HG03095 (cell line): Measurements from ENCODE around the gene SMARCC1.
A peak's percentile ranks its signal among the peaks of the same experiment; 100 is the strongest.
"Not testable (repeated sequence)": the region's sequence is repeated elsewhere in the genome, so short reads cannot be mapped to it uniquely, and the experiment has no call there.

Experiments used
- ATAC-seq: cut with Tn5 transposase; IDR thresholded peaks from one replicate; pipeline ENCODE4 v1.9.1; 2021; ENCODE audit warnings: moderate library complexity; ENCODE audit not compliant: unreplicated experiment

The SMARCC1 gene

GRCh38 chr3:47781685-47782445 lies at the start of gene SMARCC1:
Gene SMARCC1, minus strand, starts transcription at chr3:47781893. Its CDS starts 96 bp downstream, at chr3:47781797.
- peak; percentile 71 for ATAC-seq

DNA sequence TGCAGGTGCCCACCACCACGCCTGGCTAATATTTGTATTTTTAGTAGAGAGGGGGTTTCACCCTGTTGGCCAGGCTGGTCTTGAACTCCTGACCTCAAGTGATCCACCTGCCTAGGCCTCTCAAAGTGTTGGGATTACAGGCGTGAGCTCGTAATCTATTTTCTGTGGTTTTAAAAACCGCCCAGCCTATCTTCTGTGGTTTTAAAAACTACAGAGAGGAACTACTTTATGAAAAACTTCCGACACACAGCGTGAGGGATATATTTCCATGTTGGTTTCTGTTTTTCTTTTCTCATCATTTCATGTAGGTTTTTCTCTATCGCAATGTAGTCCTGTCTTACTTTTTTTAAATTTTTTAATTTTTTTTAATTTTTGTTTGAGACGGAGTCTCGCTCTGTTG lies 47.8 kb upstream of the SMARCC1 start:
- not testable (repeated sequence) for ATAC-seq

DNA sequence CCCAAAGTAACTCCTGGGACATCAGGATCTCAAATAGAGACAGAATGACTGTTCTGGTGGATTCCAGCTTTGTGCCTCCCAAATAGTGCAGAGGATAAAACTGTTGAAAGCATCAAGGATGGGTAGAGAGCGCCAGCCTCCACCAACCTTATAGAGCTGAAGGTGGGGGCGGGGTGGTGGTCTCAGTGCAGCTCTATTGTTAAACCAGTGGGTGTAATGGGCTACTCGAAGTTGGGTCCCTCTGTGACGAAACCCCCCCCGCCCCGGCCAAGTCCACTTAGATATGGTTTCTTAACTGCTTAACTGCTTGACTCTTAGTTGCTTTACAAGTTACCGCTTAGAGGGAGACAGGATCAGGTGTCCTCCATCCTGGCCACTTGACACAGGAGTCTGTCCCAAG lies 43.9 kb upstream of the SMARCC1 start:
- ATAC-seq = no peak

DNA sequence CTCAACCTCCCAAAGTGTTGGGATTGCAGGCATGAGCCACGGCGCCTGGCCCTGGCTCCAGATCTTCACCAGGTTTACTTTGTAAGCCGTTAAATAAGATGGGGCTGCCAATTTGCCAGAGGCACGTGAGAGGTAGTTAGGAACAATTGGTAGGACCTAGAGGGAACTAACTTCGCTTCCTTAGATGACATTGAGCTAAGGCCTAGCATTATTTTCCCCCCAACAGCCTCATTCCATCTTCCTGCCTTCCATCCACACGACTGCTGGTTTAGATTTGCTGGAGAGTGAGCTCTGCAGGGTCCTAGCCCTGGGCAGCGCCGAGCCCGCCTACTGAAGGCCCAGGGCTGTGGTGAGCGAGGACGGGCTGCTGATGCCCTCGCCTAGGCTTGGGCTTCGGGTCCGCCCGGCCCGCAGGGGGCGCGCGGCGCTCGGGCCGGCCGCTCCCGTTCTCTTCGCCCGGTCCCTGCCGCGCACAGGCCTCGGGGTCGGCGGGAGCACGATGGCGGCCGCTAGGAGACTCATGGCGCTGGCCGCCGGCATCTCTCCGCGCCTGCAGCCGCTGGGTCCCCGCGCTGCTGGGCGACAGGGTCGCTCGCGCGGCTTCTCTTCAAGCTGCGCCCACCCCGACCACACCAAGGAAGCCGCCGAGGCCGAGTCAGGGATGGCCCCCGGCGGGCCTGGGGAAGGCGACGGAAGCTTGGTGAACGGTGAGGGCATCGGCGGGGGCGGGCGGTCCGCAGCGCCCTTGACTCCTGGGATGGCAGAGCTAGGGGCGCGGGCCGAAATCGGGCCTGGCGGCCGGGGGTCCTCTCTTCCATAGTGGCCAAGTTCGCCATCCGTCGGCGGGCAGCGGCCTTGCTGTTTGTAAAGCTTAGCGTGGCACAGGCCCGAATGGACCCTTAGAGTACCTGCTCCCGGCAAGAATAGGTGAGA lies 43.1 kb upstream of the SMARCC1 start:
- ATAC-seq = peak; percentile 89

DNA sequence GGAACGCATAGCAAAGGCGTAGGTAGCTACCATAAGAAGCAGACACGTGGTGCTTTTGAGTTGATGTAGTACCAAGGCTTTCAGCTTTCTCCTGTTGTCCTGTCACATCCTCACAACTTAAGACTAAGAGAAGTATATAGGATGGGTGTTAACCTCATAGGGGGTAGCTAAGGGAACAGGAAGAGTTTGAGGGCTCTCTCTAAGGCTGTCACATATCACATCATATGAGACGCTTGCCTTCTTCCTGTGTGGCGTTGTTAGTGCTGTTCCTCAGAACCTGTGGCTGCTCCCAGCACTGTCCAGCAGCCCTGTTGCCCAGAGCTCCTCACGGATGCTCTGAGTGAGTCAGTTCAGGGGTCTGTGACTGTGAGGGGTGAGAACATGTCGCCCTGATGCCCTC lies 35.9 kb upstream of the SMARCC1 start:
- no peak for ATAC-seq

DNA sequence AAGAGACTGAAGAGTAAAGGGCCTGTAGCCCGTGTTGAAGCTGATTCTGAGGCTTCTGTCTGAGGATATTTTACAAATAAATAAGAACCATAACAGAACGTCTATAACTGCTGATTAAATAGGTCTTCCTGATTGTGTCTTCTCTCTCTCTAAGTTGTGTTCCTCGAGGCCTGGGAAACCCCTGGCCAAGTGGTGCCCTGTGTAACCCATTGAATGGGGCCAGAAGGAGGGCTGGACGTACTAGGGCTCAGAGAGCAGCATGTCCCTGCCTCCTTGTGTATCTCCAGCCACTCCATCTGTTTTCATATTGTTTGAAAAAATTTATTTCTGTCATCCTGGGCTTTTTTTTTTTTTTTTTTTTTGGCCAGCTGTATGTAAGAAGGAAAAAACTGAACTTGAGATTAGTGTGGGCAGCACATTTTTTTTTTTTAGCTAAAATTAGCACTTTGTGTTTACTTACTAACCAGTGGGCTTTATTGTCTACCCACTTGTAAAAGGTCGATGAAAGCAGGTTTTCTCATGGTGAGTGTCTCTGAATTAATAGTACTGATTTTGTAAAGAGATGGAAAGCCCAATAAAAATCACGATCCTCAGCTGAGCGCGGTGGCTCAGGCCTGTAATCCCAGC lies 32.0 kb upstream of the SMARCC1 start:
- no peak for ATAC-seq

GRCh38 chr3:47804577-47804976 lies 22.9 kb upstream of the SMARCC1 start:
- no peak for ATAC-seq

- no peak for ATAC-seq
These were observed 21.9 kb upstream of the SMARCC1 start for GRCh38 chr3:47803480-47804025.

DNA sequence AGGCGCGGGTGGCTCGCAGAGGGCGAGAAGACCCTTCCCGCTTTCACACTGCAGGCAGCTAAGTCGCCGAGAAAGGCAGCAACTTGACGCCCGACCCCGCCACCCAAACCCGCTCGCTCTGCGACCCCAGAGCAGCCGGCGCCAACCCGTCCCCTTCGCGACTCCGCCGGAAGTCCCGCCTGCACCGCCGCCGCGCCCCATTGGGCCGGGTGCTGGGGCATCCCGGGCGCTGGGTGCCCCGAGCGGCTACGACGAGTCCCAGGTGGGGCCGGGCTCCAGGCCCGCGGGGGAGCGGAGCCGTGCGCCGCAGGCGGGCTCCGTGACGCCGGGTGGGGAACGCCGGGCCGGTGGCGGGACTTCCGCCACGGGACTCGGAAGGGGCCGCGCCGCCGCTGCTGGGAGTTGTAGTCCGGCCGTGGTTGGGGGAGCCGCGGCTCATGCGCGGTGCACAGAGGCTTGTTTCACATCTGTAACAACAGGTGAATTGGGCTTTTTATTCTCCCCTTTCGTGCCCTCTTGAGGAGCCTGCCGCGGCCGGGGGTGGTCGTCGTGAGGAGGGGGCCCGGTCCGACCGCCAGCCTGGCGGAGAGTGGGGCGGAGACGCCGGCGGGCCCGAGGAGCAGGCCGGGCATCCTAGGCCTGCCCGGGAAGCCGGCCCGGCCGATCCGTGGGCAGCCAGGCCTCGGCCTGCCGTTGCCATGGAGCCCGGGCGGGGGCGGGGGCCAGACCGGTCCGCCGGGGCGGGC lies 21.2 kb upstream of the SMARCC1 start, which contains the start of gene DHX30:
DHX30 (plus strand) TSS at position 405 of the 746 bp plus-strand sequence. CDS start 7,546 bp downstream, outside the sequence.
- peak; percentile 89 for ATAC-seq

DNA sequence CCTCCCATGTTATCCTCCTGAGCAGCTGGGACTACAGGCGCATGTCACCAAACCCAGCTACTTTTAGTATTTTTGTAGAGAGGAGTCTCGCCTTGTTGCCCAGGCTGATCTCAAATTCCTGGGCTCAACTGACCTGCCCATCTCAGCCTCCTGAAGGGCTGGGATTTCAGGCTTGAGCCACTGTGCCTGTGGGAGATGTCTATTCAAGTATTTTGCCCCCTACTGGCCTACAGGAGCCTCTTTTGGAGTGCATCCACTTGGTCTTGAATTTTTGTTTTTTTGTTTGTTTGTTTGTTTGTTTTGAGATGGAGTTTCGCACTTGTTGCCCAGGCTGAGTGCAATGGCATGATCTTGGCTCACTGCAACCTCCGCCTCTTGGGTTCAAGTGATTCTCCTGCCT lies 18.0 kb upstream of the SMARCC1 start:
- ATAC-seq = no peak

- ATAC-seq = no peak
These were observed 12.9 kb upstream of the SMARCC1 start for GRCh38 chr3:47794544-47794943.

DNA sequence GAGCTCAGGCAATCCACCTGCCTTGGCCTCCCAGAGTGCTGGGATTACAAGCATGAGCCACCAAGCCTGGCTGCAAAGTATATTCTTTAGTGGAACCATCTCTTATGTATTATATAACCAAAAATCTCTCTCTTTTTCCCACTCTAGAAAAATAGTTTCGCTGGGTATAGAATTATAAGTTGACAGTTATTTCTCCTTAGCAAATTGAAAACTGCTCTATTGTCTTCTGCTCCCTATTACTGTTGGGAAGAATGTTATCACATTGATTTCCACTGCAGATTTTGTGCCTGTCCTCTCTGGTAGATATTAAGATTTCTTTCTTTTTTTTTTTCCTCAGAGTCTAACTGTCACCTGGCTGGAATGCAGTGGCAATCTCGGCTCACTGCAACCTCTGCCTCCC lies 11.0 kb upstream of the SMARCC1 start:
- no peak for ATAC-seq

DNA sequence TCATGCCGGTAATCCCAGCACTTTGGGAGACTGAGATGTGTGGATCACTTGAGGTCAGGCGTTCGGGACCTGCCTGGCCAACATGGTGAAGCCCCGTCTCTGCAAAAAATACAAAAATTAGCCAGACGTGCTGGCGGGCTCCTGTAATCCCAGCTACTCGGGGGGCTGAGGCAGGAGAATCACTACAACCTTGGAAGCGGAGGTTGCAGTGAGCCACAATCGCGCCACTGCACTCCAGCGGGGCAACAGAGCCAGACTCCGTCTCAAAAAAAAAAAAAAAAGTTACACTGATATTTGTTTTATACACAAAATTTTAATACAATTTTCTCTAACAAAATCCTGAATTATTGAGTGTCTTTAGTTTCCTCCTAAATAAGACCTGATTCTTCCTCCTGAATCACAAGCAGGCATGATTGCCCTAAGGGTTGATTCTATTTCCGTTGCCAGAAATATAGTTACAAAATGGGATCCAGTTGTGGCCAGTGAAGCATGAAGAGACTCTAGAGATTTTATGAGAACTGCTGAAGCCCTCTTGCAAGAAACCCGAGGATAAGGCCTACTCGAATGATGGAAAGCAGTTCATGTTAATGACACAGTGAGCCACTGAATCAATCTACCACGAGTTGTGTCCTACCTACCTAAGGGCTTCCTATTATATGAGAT lies 9.6 kb upstream of the SMARCC1 start:
- no peak for ATAC-seq

DNA sequence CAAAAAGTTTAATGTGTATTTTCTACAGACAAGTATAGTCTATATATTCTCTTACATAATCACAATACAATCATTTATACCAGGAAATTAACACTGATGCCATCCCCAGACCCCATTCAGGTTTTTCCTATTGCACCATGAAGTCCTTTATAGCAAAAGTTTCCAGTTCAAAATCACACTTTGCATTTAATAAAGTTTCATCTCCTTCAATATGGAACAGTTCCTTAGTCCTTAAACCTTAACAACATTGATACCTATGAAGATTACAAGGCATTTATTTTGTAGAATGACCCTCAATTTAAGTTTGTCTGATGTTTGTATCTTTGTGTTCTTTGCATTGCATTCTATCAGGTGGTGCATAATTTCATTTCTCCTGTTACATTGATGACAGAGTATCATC lies 2.0 kb upstream of the SMARCC1 start:
- no peak for ATAC-seq

- peak; percentile 12 for ATAC-seq
These were observed 984 bp upstream of the SMARCC1 start for GRCh38 chr3:47782446-47783308.

DNA sequence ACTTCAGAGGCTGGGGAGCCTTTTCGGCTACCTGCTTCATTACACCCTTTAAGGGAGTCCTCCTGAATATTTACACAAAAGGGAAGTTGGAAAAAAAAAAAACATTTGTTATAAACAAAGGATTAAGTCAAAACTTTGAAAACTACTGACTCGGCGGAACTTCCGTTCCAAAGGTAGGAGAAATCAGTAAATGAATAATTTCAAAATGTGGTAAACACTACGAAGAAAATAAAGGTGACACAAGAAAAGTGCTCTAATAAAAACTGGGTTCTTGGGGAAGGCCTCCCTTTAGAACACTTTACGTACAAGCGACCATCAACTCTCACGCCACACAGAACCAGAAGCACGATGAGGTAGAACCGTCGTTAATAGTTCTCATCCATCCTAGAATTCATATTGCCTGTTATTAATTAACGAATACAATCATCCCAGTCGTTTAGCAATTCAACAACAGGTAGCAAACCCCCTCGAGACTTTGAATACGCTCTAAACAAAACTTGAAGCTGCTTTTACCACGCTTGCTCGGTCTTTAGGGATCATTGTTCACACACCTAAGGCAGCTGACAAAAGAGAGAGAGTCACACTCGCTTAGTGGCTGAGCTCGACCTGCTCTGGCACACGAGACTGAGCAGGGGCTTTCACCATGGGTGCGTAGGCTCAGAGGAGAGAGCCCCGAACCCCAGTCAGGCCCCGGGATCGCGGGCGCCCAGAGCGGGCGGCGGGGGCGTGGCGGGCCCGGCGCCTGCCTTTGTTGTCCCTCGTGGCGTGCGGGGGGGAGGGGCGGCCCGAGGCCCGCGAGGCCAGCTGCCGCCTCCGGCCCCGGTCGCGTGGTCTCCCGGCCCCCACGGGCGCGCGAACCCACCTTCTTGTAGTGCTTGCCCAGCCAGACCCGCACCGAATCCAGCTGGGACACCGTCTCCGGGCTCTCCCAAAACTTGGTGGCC lies 680 bp downstream of the SMARCC1 start:
- ATAC-seq = peak; percentile 27

DNA sequence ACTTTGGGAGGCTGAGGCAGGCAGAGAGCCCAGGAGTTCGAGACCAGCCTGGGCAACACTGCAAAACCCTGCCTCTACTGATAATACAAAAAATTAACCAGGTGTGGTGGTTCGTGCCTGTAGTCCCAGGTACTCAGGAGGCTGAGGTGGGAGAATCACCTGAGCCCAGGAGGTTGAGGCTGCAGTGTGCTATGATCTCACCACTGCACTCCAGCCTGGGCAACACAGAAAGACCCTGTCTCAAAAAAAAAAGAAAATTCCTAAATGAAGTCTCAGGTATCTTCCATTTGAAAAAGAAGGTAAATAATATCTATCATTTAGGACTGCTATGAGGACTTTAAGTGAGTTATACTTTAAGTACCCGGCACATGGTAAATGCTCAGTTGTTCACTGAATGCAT lies 2.9 kb downstream of the SMARCC1 start:
- ATAC-seq = no peak

DNA sequence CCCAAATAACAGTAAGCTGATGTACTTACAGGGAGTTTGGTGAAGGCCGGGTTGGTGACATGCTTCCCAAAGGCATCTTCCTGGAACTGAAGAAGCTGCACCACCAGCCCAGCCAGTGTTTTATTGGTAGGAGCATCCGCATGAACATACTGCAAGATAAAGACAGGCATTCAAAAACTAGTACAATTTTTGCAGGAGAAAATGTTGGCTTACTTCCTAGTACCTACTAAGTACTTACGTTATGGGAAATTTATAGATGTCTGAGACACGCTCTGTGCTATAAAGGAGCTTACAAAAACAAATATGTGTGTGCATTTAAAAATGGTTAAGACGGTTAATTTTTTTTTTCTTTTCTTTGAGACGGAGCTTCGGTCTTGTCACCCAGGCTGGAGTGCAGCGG lies 8.9 kb downstream of the SMARCC1 start:
- no peak for ATAC-seq
